Measurements from ENCODE around the gene RPS18.

- TF ChIP-seq, protein P1, sequence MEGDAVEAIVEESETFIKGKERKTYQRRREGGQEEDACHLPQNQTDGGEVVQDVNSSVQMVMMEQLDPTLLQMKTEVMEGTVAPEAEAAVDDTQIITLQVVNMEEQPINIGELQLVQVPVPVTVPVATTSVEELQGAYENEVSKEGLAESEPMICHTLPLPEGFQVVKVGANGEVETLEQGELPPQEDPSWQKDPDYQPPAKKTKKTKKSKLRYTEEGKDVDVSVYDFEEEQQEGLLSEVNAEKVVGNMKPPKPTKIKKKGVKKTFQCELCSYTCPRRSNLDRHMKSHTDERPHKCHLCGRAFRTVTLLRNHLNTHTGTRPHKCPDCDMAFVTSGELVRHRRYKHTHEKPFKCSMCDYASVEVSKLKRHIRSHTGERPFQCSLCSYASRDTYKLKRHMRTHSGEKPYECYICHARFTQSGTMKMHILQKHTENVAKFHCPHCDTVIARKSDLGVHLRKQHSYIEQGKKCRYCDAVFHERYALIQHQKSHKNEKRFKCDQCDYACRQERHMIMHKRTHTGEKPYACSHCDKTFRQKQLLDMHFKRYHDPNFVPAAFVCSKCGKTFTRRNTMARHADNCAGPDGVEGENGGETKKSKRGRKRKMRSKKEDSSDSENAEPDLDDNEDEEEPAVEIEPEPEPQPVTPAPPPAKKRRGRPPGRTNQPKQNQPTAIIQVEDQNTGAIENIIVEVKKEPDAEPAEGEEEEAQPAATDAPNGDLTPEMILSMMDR (IDR thresholded peaks at IDR 0.05): no peak
- TF ChIP-seq POLR2A (IDR thresholded peaks at IDR 0.05) (no peak), POLR2AphosphoS5 (IDR thresholded peaks at IDR 0.05; ENCODE audit: insufficient read depth in 1 of 2, low read depth in 1 of 2) (no peak)
Measured at GRCh38 chr6:33318426-33319073, 46.7 kb downstream of the RPS18 start.

Data from vagina (tissue), 2 donors.